PFSK-1 (cell line): ENCODE results near the gene FZD7.

Experiments used
- FOXP2 ChIP-seq: optimal IDR thresholded peaks from 2 replicates; pipeline ENCODE3; 2011; ENCODE audit warnings: borderline replicate concordance, control low read depth, inconsistent platforms; ENCODE audit not compliant: insufficient read depth; ENCODE audit errors: extremely low read length, extremely low read depth
- POLR2AphosphoS5 ChIP-seq: IDR thresholded peaks from 2 replicates; pipeline ENCODE4 v1.6.1; 2012; ENCODE audit warnings: low read depth, mild to moderate bottlenecking, control low read depth, low read length, moderate library complexity
- REST ChIP-seq, 2 experiments: IDR thresholded peaks; 2 replicates each; pipeline versions ENCODE4 v1.6.1 to v1.8.0; 2011 to 2012; ENCODE audit warnings: low read depth in 2 of 2, low read length in 2 of 2, control low read depth in 1 of 2, inconsistent platforms in 1 of 2, mild to moderate bottlenecking in 1 of 2, moderate library complexity in 1 of 2; ENCODE audit not compliant: insufficient read depth in 1 of 2
- SIN3A ChIP-seq: IDR thresholded peaks from 2 replicates; pipeline ENCODE4 v1.6.1; 2012; ENCODE audit warnings: mild to moderate bottlenecking, low read length, moderate library complexity, borderline replicate concordance; ENCODE audit not compliant: insufficient read depth
- TAF1 ChIP-seq: IDR thresholded peaks from 2 replicates; pipeline ENCODE4 v1.6.1; 2012; ENCODE audit warnings: low read length, control low read depth, borderline replicate concordance; ENCODE audit not compliant: insufficient read depth

- TF ChIP-seq TAF1 (no peak), REST (IDR thresholded peaks at IDR 0.05; ENCODE audit: insufficient read depth in 1 of 2, low read depth in 2 of 2, low read length in 2 of 2) (no peak), POLR2AphosphoS5 (no peak), SIN3A (no peak), FOXP2 (no peak)
These were observed 18.0 kb downstream of the FZD7 start for GRCh38 chr2:202051499-202052161.
